Activated CD4-positive, alpha-beta T cell treated with anti-CD3 and anti-CD28 coated beads for 48 hours (primary cell): Measurements from ENCODE around the gene CD36.

Source experiments
- DNase-seq: peaks from one replicate; pipeline ENCODE4 v3.0.0-alpha.2; 2020

The CD36 gene

GRCh38 chr7:80708123-80708522 is 69.7 kb downstream of the CD36 start:
- DNase-seq = no peak

- DNase-seq = no peak
Observed at GRCh38 chr7:80711531-80711930, 73.1 kb downstream of the CD36 start.

GRCh38 chr7:80719261-80719660 is 80.8 kb downstream of the CD36 start:
- DNase-seq = no peak

GRCh38 chr7:80720146-80720545 is 81.7 kb downstream of the CD36 start:
- no peak for DNase-seq

GRCh38 chr7:80721883-80722615 is 83.6 kb downstream of the CD36 start:
- no peak for DNase-seq

GRCh38 chr7:80722616-80723195 is 84.3 kb downstream of the CD36 start:
- no peak for DNase-seq

GRCh38 chr7:80724249-80724871 is 85.9 kb downstream of the CD36 start:
- no peak for DNase-seq

GRCh38 chr7:80725181-80725611 is 86.8 kb downstream of the CD36 start:
- DNase-seq = no peak
